ENCODE results near the gene KRT79.

The KRT79 gene

DNA sequence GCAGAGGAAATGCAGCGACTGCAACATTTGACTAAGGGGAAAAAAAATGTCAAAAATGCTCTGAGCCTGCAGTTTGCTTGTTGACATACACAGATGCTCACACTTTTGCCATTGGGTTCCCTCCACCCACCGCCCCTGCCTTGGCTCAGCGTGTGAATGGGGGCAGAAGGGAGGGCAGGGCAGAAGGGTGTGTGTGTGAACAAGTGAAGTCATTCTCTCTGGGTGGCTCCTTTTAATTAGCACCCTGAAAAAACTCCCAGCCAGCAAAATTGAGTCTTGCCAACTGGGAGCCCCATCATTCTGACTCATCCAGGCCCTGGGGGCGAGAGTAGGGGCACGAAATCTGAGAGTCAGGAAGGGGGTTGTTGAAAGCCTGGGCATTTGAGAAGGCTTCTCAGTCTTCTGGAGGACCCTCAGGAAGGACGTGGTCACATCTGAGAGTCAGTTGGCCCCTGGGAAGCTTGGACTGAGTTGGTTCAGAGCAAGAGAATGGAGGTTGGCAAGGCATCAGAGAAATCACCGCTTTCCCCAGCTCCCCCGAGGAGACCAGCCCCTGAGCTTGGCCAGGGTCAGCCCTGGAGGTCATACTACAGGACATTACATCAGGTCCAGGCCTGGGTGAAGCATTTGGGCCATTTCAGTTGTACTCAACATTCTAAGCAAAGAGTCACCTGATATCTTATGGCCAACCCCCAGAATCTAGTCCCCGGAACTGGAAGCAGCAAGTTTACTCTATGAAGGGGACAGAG, 37.4 kb upstream of the KRT79 start:
- no peak overlapping the region for H3K27ac ChIP-seq
- H3K27me3 ChIP-seq (ENCODE audit: insufficient read depth, low read depth, severe bottlenecking) = peaks cover 78% of the 10 kb centered on the region
- DNase-seq = no peak
- H3K36me3 ChIP-seq = no peaks in the 10 kb centered on the region
- no peaks in the 10 kb centered on the region for H3K9me3 ChIP-seq (ENCODE audit: severe bottlenecking)
- H3K4me3 ChIP-seq (ENCODE audit: low read depth, low read length) = no peak overlapping the region
- no peak for TF ChIP-seq CTCF (IDR thresholded peaks at IDR 0.05; ENCODE audit: low read depth, low read length)

DNA sequence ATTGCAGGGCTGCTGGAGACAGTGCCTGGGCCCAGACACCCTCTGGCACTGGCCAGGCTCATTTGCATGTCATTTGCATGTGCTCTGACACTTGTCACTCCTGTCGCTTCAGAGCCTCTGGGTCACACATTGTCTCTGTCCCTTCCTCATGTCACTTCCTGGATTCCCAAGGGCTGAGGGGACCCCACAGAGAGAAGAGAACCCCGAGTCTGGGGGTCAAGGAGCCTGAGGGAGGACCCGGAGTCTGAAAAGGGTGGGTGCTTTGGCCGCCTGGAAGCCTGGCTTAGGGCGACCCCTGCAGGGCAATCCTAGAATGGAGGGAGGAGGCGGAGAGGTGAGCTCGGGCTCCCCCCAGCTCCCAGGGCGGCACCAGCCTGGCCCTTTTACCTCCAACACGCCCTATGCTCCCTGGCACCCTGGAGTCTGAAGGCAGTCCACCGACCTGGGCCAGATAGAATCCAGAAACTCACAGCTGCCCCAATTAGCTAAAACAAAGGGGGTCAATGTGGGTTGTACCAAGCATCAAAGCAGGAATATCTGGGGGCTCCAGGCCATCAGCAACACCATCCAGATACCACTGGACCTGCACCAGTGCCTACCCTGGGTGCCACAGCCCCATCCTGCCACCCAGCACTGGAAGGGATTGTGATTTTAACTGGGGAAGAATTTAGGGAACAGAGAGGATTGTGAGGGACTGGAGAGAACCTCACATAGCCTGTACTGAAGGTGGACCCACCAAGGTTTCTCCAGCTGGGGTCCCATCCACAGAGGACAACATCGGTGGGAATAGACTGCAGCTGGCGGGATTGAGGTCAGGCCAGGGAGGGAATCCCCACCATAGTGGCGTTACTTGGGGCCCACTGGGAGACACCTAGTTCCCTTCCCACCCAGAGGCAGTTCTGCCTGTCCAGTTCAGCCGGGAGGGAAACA, 36.5 kb upstream of the KRT79 start:
- DNase-seq = peak; percentile 59
- H3K27me3 ChIP-seq (ENCODE audit: insufficient read depth, low read depth, severe bottlenecking) = peaks cover 78% of the 10 kb centered on the region
- H3K9me3 ChIP-seq (ENCODE audit: severe bottlenecking) = no peaks in the 10 kb centered on the region
- H3K36me3 ChIP-seq = no peaks in the 10 kb centered on the region
- peak; percentile 76 for TF ChIP-seq CTCF (IDR thresholded peaks at IDR 0.05; ENCODE audit: low read depth, low read length)
- H3K4me3 ChIP-seq (ENCODE audit: low read depth, low read length) = no peak overlapping the region
- no peak overlapping the region for H3K27ac ChIP-seq

- H3K36me3 ChIP-seq = no peaks in the 10 kb centered on the region
- no peak overlapping the region for H3K27ac ChIP-seq
- no peak for DNase-seq
- no peaks in the 10 kb centered on the region for H3K9me3 ChIP-seq (ENCODE audit: severe bottlenecking)
- no peak overlapping the region for H3K4me3 ChIP-seq (ENCODE audit: low read depth, low read length)
- peaks cover 63% of the 10 kb centered on the region for H3K27me3 ChIP-seq (ENCODE audit: insufficient read depth, low read depth, severe bottlenecking)
- no peak for TF ChIP-seq CTCF (IDR thresholded peaks at IDR 0.05; ENCODE audit: low read depth, low read length)
These were observed 33.5 kb upstream of the KRT79 start for GRCh38 chr12:52867642-52868041.

GRCh38 chr12:52867152-52867551, 33.0 kb upstream of the KRT79 start:
- H3K27me3 ChIP-seq (ENCODE audit: insufficient read depth, low read depth, severe bottlenecking) = peaks cover 63% of the 10 kb centered on the region
- H3K4me3 ChIP-seq (ENCODE audit: low read depth, low read length) = no peak overlapping the region
- no peaks in the 10 kb centered on the region for H3K9me3 ChIP-seq (ENCODE audit: severe bottlenecking)
- H3K36me3 ChIP-seq = no peaks in the 10 kb centered on the region
- DNase-seq = no peak
- H3K27ac ChIP-seq = no peak overlapping the region
- TF ChIP-seq CTCF (IDR thresholded peaks at IDR 0.05; ENCODE audit: low read depth, low read length) = no peak

- TF ChIP-seq CTCF (IDR thresholded peaks at IDR 0.05; ENCODE audit: low read depth, low read length) = peak; percentile 90
- peak; percentile 82 for DNase-seq
- Histone ChIP-seq H3K27me3 (ENCODE audit: insufficient read depth, low read depth, severe bottlenecking) (peaks cover 63% of the 10 kb centered on the region), H3K4me3 (ENCODE audit: low read depth, low read length) (no peak overlapping the region), H3K27ac (no peak overlapping the region), H3K9me3 (ENCODE audit: severe bottlenecking) (no peaks in the 10 kb centered on the region), H3K36me3 (no peaks in the 10 kb centered on the region)
These were observed 31.2 kb upstream of the KRT79 start for GRCh38 chr12:52865090-52865944.

All from WERI-Rb-1 (cell line).